B cell (primary cell): ENCODE measurements around the gene ARHGEF37. TPM values are rescaled to one million over a fixed set of nuclear protein-coding genes. Genes with fewer than 3 reads are reported as not detected.

ENCODE experiments used
- ATAC-seq: fragments of 200-7000 bp; cut with Tn5 transposase; one replicate; pipeline ENCODE4 v1.10.0; 2021; ENCODE audit warnings: low read depth, mild to moderate bottlenecking, moderate number of reproducible peaks, moderate library complexity
- CTCF ChIA-PET: fragments of 350-600 bp; sonication (Branson Sonifier 250); formaldehyde crosslinking; loops from one replicate; lab custom pipeline; 2021; ENCODE audit warnings: antibody characterized with exemption, inconsistent platforms; lab: Charles Lee
- POLR2A ChIA-PET: fragments of 350-600 bp; sonication (Branson Sonifier 250); formaldehyde crosslinking; loops from one replicate; lab custom pipeline; 2021; ENCODE audit warnings: antibody characterized with exemption; lab: Charles Lee
- DNase-seq: peaks from one replicate; pipeline ENCODE4 v3.0.0; 2013
- H2AFZ ChIP-seq: 2 replicates; pipeline ENCODE4 v1.6.1; 2012; ENCODE audit warnings: mild to moderate bottlenecking, low read depth, low read length; ENCODE audit not compliant: insufficient read depth, poor library complexity, severe bottlenecking
- H3K27ac ChIP-seq, 2 donors: 1 replicate in 1 of 2; 2 replicates in 1 of 2; pipeline ENCODE4 v1.5.1; 2012 to 2013; ENCODE audit warnings: low read length in 2 of 2, mild to moderate bottlenecking in 2 of 2, moderate library complexity in 1 of 2
- H3K27me3 ChIP-seq, 4 experiments: fragments of 200-600 bp in 1 of 4; sonication (generic) in 1 of 4; replicated peaks in 1 of 4; 1 replicate in 2 of 4; 2 replicates in 2 of 4; pipeline versions ENCODE4 v1.6.1 to v1.7.0; 2013 to 2016; ENCODE audit warnings: low read length in 3 of 4, mild to moderate bottlenecking in 2 of 4, mixed read lengths in 1 of 4, moderate library complexity in 1 of 4; ENCODE audit not compliant: insufficient read depth in 4 of 4, control insufficient read depth in 3 of 4; ENCODE audit errors: control extremely low read depth in 1 of 4
- H3K36me3 ChIP-seq, 2 experiments: replicated peaks in 1 of 2; 1 replicate in 1 of 2; 2 replicates in 1 of 2; pipeline versions ENCODE4 v1.6.1 to v1.7.1; 2013; ENCODE audit warnings: low read length in 1 of 2; ENCODE audit not compliant: insufficient read depth in 2 of 2, control insufficient read depth in 1 of 2; ENCODE audit errors: control extremely low read depth in 1 of 2, extremely low read depth in 1 of 2
- H3K4me1 ChIP-seq, 2 donors: fragments of 200-600 bp in 1 of 2; sonication (generic) in 1 of 2; 1 replicate in 1 of 2; 2 replicates in 1 of 2; pipeline versions ENCODE4 v1.5.1 to v1.6.1; 2013 to 2017; ENCODE audit warnings: low read length in 2 of 2; ENCODE audit not compliant: control insufficient read depth in 2 of 2, insufficient read depth in 2 of 2
- H3K4me2 ChIP-seq: replicated peaks from 2 replicates; pipeline ENCODE3; 2012; ENCODE audit warnings: mild to moderate bottlenecking, low read depth, low read length; ENCODE audit not compliant: poor library complexity, severe bottlenecking
- H3K4me3 ChIP-seq, 5 experiments: fragments of 200-600 bp in 1 of 5; sonication (generic) in 1 of 5; 1 replicate in 3 of 5; 2 replicates in 2 of 5; pipeline versions ENCODE4 v1.5.1 to v1.7.0; 2011 to 2016; ENCODE audit warnings: low read length in 4 of 5, mild to moderate bottlenecking in 4 of 5, low read depth in 2 of 5, control low read depth in 1 of 5, moderate library complexity in 1 of 5; ENCODE audit not compliant: insufficient read depth in 1 of 5; ENCODE audit errors: control extremely low read depth in 1 of 5, extremely low read depth in 1 of 5
- H3K79me2 ChIP-seq: fragments of 200-600 bp; sonication (generic); one replicate; pipeline ENCODE4 v1.6.0; 2016; ENCODE audit warnings: low read length; ENCODE audit not compliant: control insufficient read depth, insufficient read depth
- H3K9ac ChIP-seq: fragments of 200-600 bp; sonication (generic); 2 replicates; pipeline ENCODE4 v1.6.1; 2017; ENCODE audit warnings: mild to moderate bottlenecking, low read length, moderate library complexity
- H3K9me3 ChIP-seq, 3 donors: one replicate each; pipeline versions ENCODE4 v1.6.1 to v1.7.1; 2013; ENCODE audit warnings: low read length in 2 of 3; ENCODE audit not compliant: control insufficient read depth in 2 of 3, insufficient read depth in 1 of 3; ENCODE audit errors: control extremely low read depth in 1 of 3
- H4K20me1 ChIP-seq: 2 replicates; pipeline ENCODE4 v1.6.0; 2012; ENCODE audit warnings: mild to moderate bottlenecking, low read length; ENCODE audit not compliant: insufficient read depth, control insufficient read depth, poor library complexity, severe bottlenecking
- H3K27ac Mint-ChIP-seq: one replicate; pipeline ENCODE4 v1.8.0; 2021; ENCODE audit warnings: mixed read lengths
- H3K27me3 Mint-ChIP-seq: one replicate; pipeline ENCODE4 v1.8.0; 2021; ENCODE audit warnings: mixed read lengths
- H3K4me1 Mint-ChIP-seq: one replicate; pipeline ENCODE4 v1.8.0; 2021; ENCODE audit warnings: mixed read lengths
- H3K4me3 Mint-ChIP-seq: one replicate; pipeline ENCODE4 v1.8.0; 2021; ENCODE audit warnings: mixed read lengths
- H3K9me3 Mint-ChIP-seq: one replicate; pipeline ENCODE4 v1.8.0; 2022; ENCODE audit warnings: mixed read lengths; ENCODE audit not compliant: insufficient read depth
- EZH2 ChIP-seq: IDR thresholded peaks from 2 replicates; pipeline ENCODE4 v1.6.1; 2012; ENCODE audit warnings: borderline replicate concordance, low read depth, mild to moderate bottlenecking, moderate library complexity, low read length; ENCODE audit not compliant: insufficient read depth, poor library complexity, severe bottlenecking
- WGBS: methylation state at CpG from one replicate; pipeline ENCODE4 v1.1.5; 2013; ENCODE audit warnings: missing lambda C conversion rate; ENCODE audit not compliant: insufficient coverage; 5-methylcytosine and 5-hydroxymethylcytosine counted together
- intact Hi-C: fragments of 100-400 bp; cut with micrococcal nuclease; formaldehyde crosslinking; loops from one replicate; pipeline ENCODE4 v1.10.0; 2022
- polyA plus RNA-seq: library from polyadenylated mRNA; depleted of rRNA; stranded (reverse); fragments of >200 nt; gene quantifications from 2 replicates; pipeline ENCODE4 v1.2.3, GENCODE V29; 2012
- total RNA-seq, 2 donors: library from RNA; stranded (reverse); fragments of 120-200 nt in 1 of 2; gene quantifications; 1 replicate in 1 of 2; 2 replicates in 1 of 2; pipeline versions ENCODE4 v1.2.3 to v1.2.4, GENCODE V29; 2013 to 2022
- TF ChIP-seq, protein P1 (sequence below): fragments of 200-600 bp; IDR thresholded peaks from one replicate; pipeline ENCODE4 v1.8.0; 2022; ENCODE audit warnings: antibody characterized with exemption, mild to moderate bottlenecking

Gene ARHGEF37
- total and polyA plus RNA-seq, 2 donors (not counting 1 experiment from before 2014, with no cell fraction given) = 0.06 to 1.7 TPM

DNA sequence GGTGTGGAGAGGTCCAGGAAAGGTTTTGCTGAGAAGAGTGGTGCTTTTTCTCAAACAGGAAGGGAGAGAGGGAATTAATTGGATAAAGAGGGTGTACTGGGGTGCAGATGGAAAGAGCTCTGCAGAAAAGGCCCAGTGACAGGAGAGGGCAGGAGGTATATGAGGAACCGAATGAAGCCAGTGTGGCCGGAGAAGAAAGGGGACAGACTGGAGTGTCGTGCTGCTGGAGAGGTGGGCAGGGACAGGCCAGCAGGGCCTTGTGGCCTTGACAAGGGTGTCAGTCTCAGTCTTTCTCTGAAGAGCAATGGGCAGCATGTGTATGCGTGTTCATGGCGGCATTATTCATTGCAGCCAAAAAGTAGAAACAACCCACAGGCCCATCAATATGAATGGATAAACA lies 48.1 kb downstream of the ARHGEF37 start:
- H3K9ac ChIP-seq = no peak overlapping the region
- no peak overlapping the region for H2AFZ ChIP-seq
- 100% methylated on average over 5 of the region's 5 CpGs for WGBS
- H3K27ac Mint-ChIP-seq = no peak overlapping the region
- no peak for DNase-seq
- H3K4me1 ChIP-seq = no peaks in the 10 kb centered on the region
- POLR2A ChIA-PET = no interaction called here
- H4K20me1 ChIP-seq = no peaks in the 10 kb centered on the region
- intact Hi-C loops = no loop called here
- H3K4me3 Mint-ChIP-seq = no peak overlapping the region
- H3K4me3 ChIP-seq = no peak overlapping the region
- no peaks in the 10 kb centered on the region for H3K9me3 Mint-ChIP-seq
- H3K27me3 Mint-ChIP-seq = no peaks in the 10 kb centered on the region
- H3K79me2 ChIP-seq = no peaks in the 10 kb centered on the region
- H3K27me3 ChIP-seq = no peaks in the 10 kb centered on the region
- TF ChIP-seq, protein P1, sequence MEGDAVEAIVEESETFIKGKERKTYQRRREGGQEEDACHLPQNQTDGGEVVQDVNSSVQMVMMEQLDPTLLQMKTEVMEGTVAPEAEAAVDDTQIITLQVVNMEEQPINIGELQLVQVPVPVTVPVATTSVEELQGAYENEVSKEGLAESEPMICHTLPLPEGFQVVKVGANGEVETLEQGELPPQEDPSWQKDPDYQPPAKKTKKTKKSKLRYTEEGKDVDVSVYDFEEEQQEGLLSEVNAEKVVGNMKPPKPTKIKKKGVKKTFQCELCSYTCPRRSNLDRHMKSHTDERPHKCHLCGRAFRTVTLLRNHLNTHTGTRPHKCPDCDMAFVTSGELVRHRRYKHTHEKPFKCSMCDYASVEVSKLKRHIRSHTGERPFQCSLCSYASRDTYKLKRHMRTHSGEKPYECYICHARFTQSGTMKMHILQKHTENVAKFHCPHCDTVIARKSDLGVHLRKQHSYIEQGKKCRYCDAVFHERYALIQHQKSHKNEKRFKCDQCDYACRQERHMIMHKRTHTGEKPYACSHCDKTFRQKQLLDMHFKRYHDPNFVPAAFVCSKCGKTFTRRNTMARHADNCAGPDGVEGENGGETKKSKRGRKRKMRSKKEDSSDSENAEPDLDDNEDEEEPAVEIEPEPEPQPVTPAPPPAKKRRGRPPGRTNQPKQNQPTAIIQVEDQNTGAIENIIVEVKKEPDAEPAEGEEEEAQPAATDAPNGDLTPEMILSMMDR = no peak
- TF ChIP-seq EZH2 = no peak
- H3K4me2 ChIP-seq = no peak overlapping the region
- peaks cover 5% of the 10 kb centered on the region for H3K4me1 Mint-ChIP-seq
- ATAC-seq = no peak
- no peaks in the 10 kb centered on the region for H3K9me3 ChIP-seq
- CTCF ChIA-PET = no interaction called here
- H3K27ac ChIP-seq = no peak overlapping the region
- no peaks in the 10 kb centered on the region for H3K36me3 ChIP-seq

DNA sequence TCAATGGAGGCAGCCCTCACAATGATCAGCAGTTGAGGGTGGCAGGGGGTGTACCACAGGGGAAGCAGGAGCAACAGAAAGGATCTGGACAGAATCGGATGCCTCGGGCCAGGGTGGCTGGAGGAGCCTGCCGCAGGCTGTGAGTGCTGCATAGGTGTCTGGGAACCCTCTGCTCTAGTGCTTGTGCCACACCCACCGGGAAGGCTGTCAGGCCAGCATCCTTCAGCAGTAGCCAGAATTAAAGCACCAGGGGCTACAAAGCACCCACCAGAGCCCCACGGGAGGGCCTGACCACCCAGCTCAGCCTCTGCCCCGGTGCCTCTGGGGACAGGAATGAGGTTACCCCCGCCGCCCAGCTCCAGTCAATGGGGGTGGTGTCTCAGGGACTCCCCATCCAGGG lies 49.0 kb downstream of the ARHGEF37 start:
- H3K4me1 ChIP-seq = no peaks in the 10 kb centered on the region
- no peak overlapping the region for H2AFZ ChIP-seq
- H3K9ac ChIP-seq = no peak overlapping the region
- Mint-ChIP-seq H3K4me1 (peaks cover 5% of the 10 kb centered on the region), H3K27ac (no peak overlapping the region), H3K9me3 (no peaks in the 10 kb centered on the region), H3K27me3 (no peaks in the 10 kb centered on the region), H3K4me3 (no peak overlapping the region)
- H3K79me2 ChIP-seq = no peaks in the 10 kb centered on the region
- no peaks in the 10 kb centered on the region for H3K27me3 ChIP-seq
- ChIA-PET POLR2A (no interaction called here), CTCF (interaction anchor here (0.8 kb wide), 1 partner anchor 360 kb away, joined by 3 read pairs; no protein-coding TSS in a partner anchor)
- H3K4me3 ChIP-seq = no peak overlapping the region
- ATAC-seq (no peak), DNase-seq (no peak)
- H4K20me1 ChIP-seq = no peaks in the 10 kb centered on the region
- TF ChIP-seq EZH2 = no peak
- TF ChIP-seq, protein P1 = no peak
- 85% methylated on average over 8 of the region's 8 CpGs for WGBS
- no peak overlapping the region for H3K4me2 ChIP-seq
- H3K36me3 ChIP-seq = no peaks in the 10 kb centered on the region
- no peak overlapping the region for H3K27ac ChIP-seq
- H3K9me3 ChIP-seq = no peaks in the 10 kb centered on the region
- intact Hi-C loops = no loop called here
